Inferior parietal cortex (tissue), 1 donor: ENCODE data around the gene METTL27.
"Not testable (repeated sequence)": the region's sequence is repeated elsewhere in the genome, so short reads cannot be mapped to it uniquely, and the experiment has no call there.

Experiments
- DNase-seq: peaks from one replicate; pipeline ENCODE4 v3.0.0-alpha.2; 2016; ENCODE audit errors: extremely low spot score

Gene METTL27

GRCh38 chr7:73839290-73839689, 3.0 kb downstream of the METTL27 start:
- DNase-seq: no peak

GRCh38 chr7:73838642-73839041, 3.7 kb downstream of the METTL27 start:
- no peak for DNase-seq

GRCh38 chr7:73837167-73837566, 5.1 kb downstream of the METTL27 start:
- DNase-seq: not testable (repeated sequence)

- no peak for DNase-seq
These were observed 7.6 kb downstream of the METTL27 start for GRCh38 chr7:73834626-73835191.

GRCh38 chr7:73833251-73833919, 8.9 kb downstream of the METTL27 start:
- DNase-seq: no peak

GRCh38 chr7:73832806-73833205, 9.5 kb downstream of the METTL27 start:
- DNase-seq: no peak

GRCh38 chr7:73831834-73832651, 10.3 kb downstream of the METTL27 start:
- no peak for DNase-seq

- no peak for DNase-seq
These were observed 10.8 kb downstream of the METTL27 start for GRCh38 chr7:73831584-73831833.

- no peak for DNase-seq
These were observed 11.4 kb downstream of the METTL27 start, which contains the start of gene CLDN4 for GRCh38 chr7:73830681-73831583. CLDN4 (plus strand) TSS chr7:73830996; CDS start chr7:73831202, 206 bp downstream.

- no peak for DNase-seq
These were observed 12.2 kb downstream of the METTL27 start for GRCh38 chr7:73829921-73830680.

- no peak for DNase-seq
These were observed 12.8 kb downstream of the METTL27 start for GRCh38 chr7:73829505-73829904.

GRCh38 chr7:73828972-73829371, 13.3 kb downstream of the METTL27 start:
- no peak for DNase-seq

- DNase-seq: no peak
These were observed 14.1 kb downstream of the METTL27 start for GRCh38 chr7:73828107-73828803.

GRCh38 chr7:73827567-73828106, 14.7 kb downstream of the METTL27 start:
- no peak for DNase-seq

GRCh38 chr7:73824986-73825385, 17.3 kb downstream of the METTL27 start:
- DNase-seq: no peak

- no peak for DNase-seq
These were observed 18.3 kb downstream of the METTL27 start for GRCh38 chr7:73823873-73824592.

GRCh38 chr7:73823257-73823656, 19.1 kb downstream of the METTL27 start:
- DNase-seq: no peak

GRCh38 chr7:73822319-73823173, 19.8 kb downstream of the METTL27 start:
- DNase-seq: no peak
